HEK293T (cell line): Measurements from ENCODE around the gene HTR7.

Experiments
- FOXK2 ChIP-seq: fragments of 450-650 bp; IDR thresholded peaks from 2 replicates; pipeline ENCODE4 v1.6.1; 2016; ENCODE audit warnings: mild to moderate bottlenecking
- FOXM1 ChIP-seq: fragments of 450-650 bp; IDR thresholded peaks from 2 replicates; pipeline ENCODE4 v1.6.1; 2017; ENCODE audit warnings: mild to moderate bottlenecking, borderline replicate concordance
- L3MBTL2 ChIP-seq: fragments of 450-650 bp; conservative IDR thresholded peaks from 2 replicates; pipeline ENCODE4 v1.6.1; 2016; ENCODE audit warnings: mild to moderate bottlenecking
- NFRKB ChIP-seq: fragments of 450-650 bp; IDR thresholded peaks from 2 replicates; pipeline ENCODE4 v1.6.1; 2016; ENCODE audit warnings: mild to moderate bottlenecking, moderate library complexity
- SP1 ChIP-seq: fragments of 450-650 bp; IDR thresholded peaks from 2 replicates; pipeline ENCODE4 v1.6.1; 2017
- SUZ12 ChIP-seq: fragments of 450-650 bp; IDR thresholded peaks from 2 replicates; pipeline ENCODE4 v1.6.1; 2016; ENCODE audit warnings: mild to moderate bottlenecking

- no peak for TF ChIP-seq NFRKB
- no peak for TF ChIP-seq L3MBTL2
- TF ChIP-seq FOXK2, result no peak
- no peak for TF ChIP-seq SUZ12
- no peak for TF ChIP-seq SP1
- no peak for TF ChIP-seq FOXM1
Measured at GRCh38 chr10:90845726-90846125, 12.1 kb downstream of the HTR7 start.
